Astrocyte (in vitro differentiated cells and primary cell): ENCODE data around the gene NTN3.

Experiments
- CTCF ChIP-seq: IDR thresholded peaks from 2 replicates; pipeline ENCODE4 v1.5.1; 2011; ENCODE audit warnings: low read depth, mild to moderate bottlenecking, inconsistent platforms, low read length, moderate library complexity; ENCODE audit not compliant: insufficient read depth
- EZH2 ChIP-seq: IDR thresholded peaks from 2 replicates; pipeline ENCODE4 v1.6.1; 2012; ENCODE audit warnings: mild to moderate bottlenecking, low read length, inconsistent platforms; ENCODE audit not compliant: insufficient read depth

- TF ChIP-seq CTCF: no peak
- no peak for TF ChIP-seq EZH2
Measured at GRCh38 chr16:2497116-2497630, 26.1 kb downstream of the NTN3 start.
